Lung (tissue), 12 donors: ENCODE results near the gene CDK12. TPM values are rescaled to one million over a fixed set of nuclear protein-coding genes. Genes with fewer than 3 reads are reported as not detected.
"Not testable (repeated sequence)": the region's sequence is repeated elsewhere in the genome, so short reads cannot be mapped to it uniquely, and the experiment has no call there.

ENCODE experiments used
- ATAC-seq: fragments of 200-7000 bp; cut with Tn5 transposase; one replicate; pipeline ENCODE4 v1.9.1; 2020; ENCODE audit warnings: moderate number of reproducible peaks; ENCODE audit not compliant: insufficient read depth, low FRiP score
- DNase-seq, 3 donors: peaks; one replicate each; pipeline ENCODE4 v3.0.0-alpha.2; 2013 to 2017
- H3K27ac ChIP-seq, 2 donors: one replicate each; pipeline ENCODE4 v1.5.1; 2013; ENCODE audit warnings: mild to moderate bottlenecking in 2 of 2, moderate library complexity in 2 of 2, control low read depth in 1 of 2, inconsistent platforms in 1 of 2, low read depth in 1 of 2, low read length in 1 of 2
- H3K27me3 ChIP-seq, 3 donors: one replicate each; pipeline ENCODE4 v1.5.1; 2013; ENCODE audit warnings: low read length in 2 of 3; ENCODE audit not compliant: control insufficient read depth in 3 of 3, insufficient read depth in 3 of 3
- H3K36me3 ChIP-seq, 4 donors: one replicate each; pipeline ENCODE4 v1.5.1; 2013; ENCODE audit warnings: low read length in 4 of 4, mild to moderate bottlenecking in 1 of 4, moderate library complexity in 1 of 4; ENCODE audit not compliant: control insufficient read depth in 4 of 4, insufficient read depth in 4 of 4
- H3K4me1 ChIP-seq, 5 donors: one replicate each; pipeline ENCODE4 v1.5.1; 2013; ENCODE audit warnings: low read length in 5 of 5, mild to moderate bottlenecking in 2 of 5, moderate library complexity in 1 of 5; ENCODE audit not compliant: control insufficient read depth in 5 of 5, insufficient read depth in 5 of 5
- H3K4me3 ChIP-seq: one replicate; pipeline ENCODE4 v1.5.1; 2013; ENCODE audit warnings: mild to moderate bottlenecking, control low read depth, moderate library complexity
- H3K9ac ChIP-seq, 2 donors: one replicate each; pipeline ENCODE4 v1.5.1; 2013; ENCODE audit warnings: low read length in 2 of 2, control low read depth in 1 of 2; ENCODE audit not compliant: insufficient read depth in 1 of 2
- H3K9me3 ChIP-seq, 4 donors: one replicate each; pipeline ENCODE4 v1.5.1; 2013; ENCODE audit warnings: low read length in 3 of 4, mild to moderate bottlenecking in 1 of 4, moderate library complexity in 1 of 4; ENCODE audit not compliant: control insufficient read depth in 4 of 4, insufficient read depth in 3 of 4
- WGBS, 2 donors: extraction: QIAGEN DNeasy Blood & Tissue Kit; methylation state at CpG; one replicate each; pipeline ENCODE4 v1.1.7; 2013; 5-methylcytosine and 5-hydroxymethylcytosine counted together
- polyA plus RNA-seq, 2 donors: library from polyadenylated mRNA; stranded (reverse); fragments of 200-250 nt; gene quantifications; one replicate each; pipeline ENCODE4 v1.2.1, GENCODE V29; 2013
- total RNA-seq, 2 donors: library from RNA; depleted of rRNA in 1 of 2; stranded (reverse); fragments of >200 nt in 1 of 2; gene quantifications; one replicate each; pipeline ENCODE4 v1.2.1, GENCODE V29; 2014 to 2021
- TF ChIP-seq, protein P1 (sequence below): IDR thresholded peaks from 2 replicates; pipeline ENCODE4 v1.5.1; 2012; ENCODE audit warnings: mild to moderate bottlenecking; ENCODE audit errors: control extremely low read depth, extremely low read depth
- donor health status: control.
- donor health status: control.
- donor health status: Bipolar disorder and iron deficiency.
- donor health status: healthy.
- donor health status: DM: yes; HTN: yes; CAD: no.

CDK12 gene
- total and polyA plus RNA-seq, 4 donors = 12.3 to 56.2 (median 35.5) TPM

DNA sequence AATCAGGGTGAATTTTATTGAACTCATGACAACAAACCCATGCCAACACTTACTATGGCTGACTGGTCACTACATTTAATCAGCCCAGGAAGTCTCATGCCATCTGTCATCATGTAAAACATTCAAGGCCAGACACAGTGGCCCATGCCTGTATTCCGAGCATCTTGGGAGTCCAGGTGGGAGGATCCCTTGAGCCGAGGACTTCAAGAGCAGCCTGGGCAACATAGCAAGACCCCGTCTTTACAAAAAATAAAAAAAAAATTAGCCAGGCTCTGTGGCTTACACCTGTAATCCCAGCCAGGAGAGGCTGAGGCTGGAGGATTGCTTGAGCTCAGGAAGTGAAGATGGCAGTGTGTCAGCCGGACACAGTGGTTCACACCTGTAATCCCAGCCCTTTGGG is 5.4 kb upstream of the CDK12 start:
- Histone ChIP-seq H3K36me3 (peaks cover 0 to under 1% (median 0%) of the 10 kb centered on the region in 4 donors), H3K4me3 (no peak overlapping the region), H3K9ac (no peak overlapping the region), H3K27ac (no peak overlapping the region), H3K4me1 (peaks cover 0 to 4% (median 0%) of the 10 kb centered on the region in 5 donors), H3K27me3 (no peaks in the 10 kb centered on the region), H3K9me3 (no peaks in the 10 kb centered on the region)
- DNase-seq (no peak), ATAC-seq (no peak)
- TF ChIP-seq, protein P1, sequence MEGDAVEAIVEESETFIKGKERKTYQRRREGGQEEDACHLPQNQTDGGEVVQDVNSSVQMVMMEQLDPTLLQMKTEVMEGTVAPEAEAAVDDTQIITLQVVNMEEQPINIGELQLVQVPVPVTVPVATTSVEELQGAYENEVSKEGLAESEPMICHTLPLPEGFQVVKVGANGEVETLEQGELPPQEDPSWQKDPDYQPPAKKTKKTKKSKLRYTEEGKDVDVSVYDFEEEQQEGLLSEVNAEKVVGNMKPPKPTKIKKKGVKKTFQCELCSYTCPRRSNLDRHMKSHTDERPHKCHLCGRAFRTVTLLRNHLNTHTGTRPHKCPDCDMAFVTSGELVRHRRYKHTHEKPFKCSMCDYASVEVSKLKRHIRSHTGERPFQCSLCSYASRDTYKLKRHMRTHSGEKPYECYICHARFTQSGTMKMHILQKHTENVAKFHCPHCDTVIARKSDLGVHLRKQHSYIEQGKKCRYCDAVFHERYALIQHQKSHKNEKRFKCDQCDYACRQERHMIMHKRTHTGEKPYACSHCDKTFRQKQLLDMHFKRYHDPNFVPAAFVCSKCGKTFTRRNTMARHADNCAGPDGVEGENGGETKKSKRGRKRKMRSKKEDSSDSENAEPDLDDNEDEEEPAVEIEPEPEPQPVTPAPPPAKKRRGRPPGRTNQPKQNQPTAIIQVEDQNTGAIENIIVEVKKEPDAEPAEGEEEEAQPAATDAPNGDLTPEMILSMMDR = no peak
- WGBS, 2 donors = 89 to 93% methylated on average over 4 of the region's 4 CpGs

DNA sequence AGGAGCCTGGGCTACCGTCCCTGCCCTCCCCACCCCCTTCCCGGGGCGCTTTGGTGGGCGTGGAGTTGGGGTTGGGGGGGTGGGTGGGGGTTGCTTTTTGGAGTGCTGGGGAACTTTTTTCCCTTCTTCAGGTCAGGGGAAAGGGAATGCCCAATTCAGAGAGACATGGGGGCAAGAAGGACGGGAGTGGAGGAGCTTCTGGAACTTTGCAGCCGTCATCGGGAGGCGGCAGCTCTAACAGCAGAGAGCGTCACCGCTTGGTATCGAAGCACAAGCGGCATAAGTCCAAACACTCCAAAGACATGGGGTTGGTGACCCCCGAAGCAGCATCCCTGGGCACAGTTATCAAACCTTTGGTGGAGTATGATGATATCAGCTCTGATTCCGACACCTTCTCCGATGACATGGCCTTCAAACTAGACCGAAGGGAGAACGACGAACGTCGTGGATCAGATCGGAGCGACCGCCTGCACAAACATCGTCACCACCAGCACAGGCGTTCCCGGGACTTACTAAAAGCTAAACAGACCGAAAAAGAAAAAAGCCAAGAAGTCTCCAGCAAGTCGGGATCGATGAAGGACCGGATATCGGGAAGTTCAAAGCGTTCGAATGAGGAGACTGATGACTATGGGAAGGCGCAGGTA is 762 bp downstream of the CDK12 start:
- ATAC-seq = no peak
- peak overlapping the region; percentile 96 to 97 for H3K27ac ChIP-seq
- no peaks in the 10 kb centered on the region for H3K9me3 ChIP-seq
- H3K36me3 ChIP-seq = no peaks in the 10 kb centered on the region
- peak overlapping the region; percentile 64 for H3K4me3 ChIP-seq
- peak overlapping the region; percentile 90 to 95 for H3K9ac ChIP-seq
- WGBS, 2 donors = 0% methylated on average over 33 to 34 of the region's 34 CpGs
- no peaks in the 10 kb centered on the region for H3K27me3 ChIP-seq
- peaks cover 0 to 12% (median 2%) of the 10 kb centered on the region in 5 donors for H3K4me1 ChIP-seq
- TF ChIP-seq, protein P1 = no peak
- DNase-seq = peak in 1 of 3 donors; percentile 61

DNA sequence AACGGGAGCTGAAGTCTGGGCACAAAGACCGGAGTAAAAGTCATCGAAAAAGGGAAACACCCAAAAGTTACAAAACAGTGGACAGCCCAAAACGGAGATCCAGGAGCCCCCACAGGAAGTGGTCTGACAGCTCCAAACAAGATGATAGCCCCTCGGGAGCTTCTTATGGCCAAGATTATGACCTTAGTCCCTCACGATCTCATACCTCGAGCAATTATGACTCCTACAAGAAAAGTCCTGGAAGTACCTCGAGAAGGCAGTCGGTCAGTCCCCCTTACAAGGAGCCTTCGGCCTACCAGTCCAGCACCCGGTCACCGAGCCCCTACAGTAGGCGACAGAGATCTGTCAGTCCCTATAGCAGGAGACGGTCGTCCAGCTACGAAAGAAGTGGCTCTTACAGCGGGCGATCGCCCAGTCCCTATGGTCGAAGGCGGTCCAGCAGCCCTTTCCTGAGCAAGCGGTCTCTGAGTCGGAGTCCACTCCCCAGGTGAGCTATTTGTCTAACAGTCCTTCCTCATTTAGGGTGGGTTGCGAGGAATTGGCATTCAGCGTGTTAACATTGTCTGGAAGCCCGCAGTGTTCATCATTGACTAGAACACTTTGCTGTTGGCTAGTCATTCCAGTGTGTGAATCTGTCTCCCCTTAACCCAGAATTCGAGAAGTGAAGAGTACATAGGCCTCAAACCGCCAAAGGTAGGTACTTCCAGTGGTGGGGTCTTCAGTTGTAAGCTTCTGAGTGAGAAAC is 1.5 kb downstream of the CDK12 start:
- ATAC-seq = no peak
- TF ChIP-seq, protein P1 = no peak
- no peaks in the 10 kb centered on the region for H3K36me3 ChIP-seq
- peak overlapping the region; percentile 96 to 97 for H3K27ac ChIP-seq
- H3K9me3 ChIP-seq = no peaks in the 10 kb centered on the region
- peaks cover 0 to 12% (median 2%) of the 10 kb centered on the region in 5 donors for H3K4me1 ChIP-seq
- 1% methylated on average over 28 of the region's 28 CpGs for WGBS, 2 donors
- H3K9ac ChIP-seq = peak overlapping the region; percentile 90 to 93
- peak overlapping the region; percentile 64 for H3K4me3 ChIP-seq
- peak in 1 of 3 donors; percentile 18 for DNase-seq
- no peaks in the 10 kb centered on the region for H3K27me3 ChIP-seq

DNA sequence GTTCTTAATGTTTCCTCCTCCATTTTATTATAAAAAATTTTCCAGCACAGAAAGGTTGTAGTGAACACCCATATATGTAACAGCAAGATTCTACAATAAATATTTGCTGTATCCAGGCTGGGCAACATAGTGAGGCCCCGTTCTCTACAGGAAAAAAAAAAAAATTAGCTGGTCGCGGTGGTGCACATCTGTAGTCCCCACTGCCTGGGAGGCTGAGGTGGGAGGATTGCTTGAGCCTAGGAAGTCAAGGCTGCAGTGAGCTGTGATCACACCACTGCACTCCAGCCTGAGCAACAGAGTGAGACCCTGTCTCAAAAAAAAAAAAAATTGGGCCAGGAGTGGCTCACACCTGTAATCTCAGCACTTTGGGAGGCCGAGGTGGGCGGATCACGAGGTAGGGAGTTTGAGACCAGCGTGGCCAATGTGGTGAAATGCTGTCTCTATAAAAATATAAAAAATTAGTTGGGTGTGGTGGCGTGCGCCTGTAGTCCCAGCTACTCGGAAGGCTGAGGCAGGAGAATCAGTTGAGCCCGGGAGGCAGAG is 3.4 kb downstream of the CDK12 start:
- peaks cover 0 to 12% (median 2%) of the 10 kb centered on the region in 5 donors for H3K4me1 ChIP-seq
- not testable (repeated sequence) for ATAC-seq, H3K27ac ChIP-seq, H3K9me3 ChIP-seq, H3K27me3 ChIP-seq, H3K36me3 ChIP-seq, H3K4me3 ChIP-seq, H3K9ac ChIP-seq, DNase-seq
- 78 to 82% methylated on average over 11 of the region's 11 CpGs for WGBS, 2 donors

DNA sequence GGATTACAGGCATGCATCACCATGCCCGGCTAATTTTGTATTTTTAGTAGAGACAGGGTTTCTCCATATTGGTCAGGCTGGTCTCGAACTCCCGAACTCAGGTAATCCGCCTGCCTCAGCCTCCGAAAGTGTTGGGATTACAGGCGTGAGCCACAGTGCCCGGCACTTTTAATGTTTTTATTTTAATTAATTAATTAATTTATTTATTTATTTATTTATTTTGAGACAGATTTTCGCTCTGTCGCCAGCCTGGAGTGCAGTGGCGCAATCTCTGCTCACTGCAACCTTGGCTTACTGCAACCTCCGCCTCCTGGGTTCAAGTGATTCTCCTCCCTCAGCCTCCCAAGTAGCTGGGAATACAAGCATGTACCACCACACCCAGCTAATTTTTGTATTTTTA is 7.3 kb downstream of the CDK12 start:
- not testable (repeated sequence) for H3K27ac ChIP-seq, H3K9me3 ChIP-seq, H3K4me3 ChIP-seq, ATAC-seq, H3K27me3 ChIP-seq, H3K9ac ChIP-seq, H3K4me1 ChIP-seq, DNase-seq
- H3K36me3 ChIP-seq = peaks cover 4 to 21% (median 12%) of the 10 kb centered on the region in 4 donors
- 95 to 97% methylated on average over 11 of the region's 11 CpGs for WGBS, 2 donors
